Inflammatory macrophage (primary cell): ENCODE data around the gene IGFN1.
"Not testable (repeated sequence)": the region's sequence is repeated elsewhere in the genome, so short reads cannot be mapped to it uniquely, and the experiment has no call there.

Experiments used
- DNase-seq, 2 donors: peaks; one replicate each; pipeline ENCODE4 v3.0.0-alpha.2; 2020 to 2022

Gene IGFN1

GRCh38 chr1:201218409-201218808 is 27.8 kb downstream of the IGFN1 start:
- no peak for DNase-seq

DNA sequence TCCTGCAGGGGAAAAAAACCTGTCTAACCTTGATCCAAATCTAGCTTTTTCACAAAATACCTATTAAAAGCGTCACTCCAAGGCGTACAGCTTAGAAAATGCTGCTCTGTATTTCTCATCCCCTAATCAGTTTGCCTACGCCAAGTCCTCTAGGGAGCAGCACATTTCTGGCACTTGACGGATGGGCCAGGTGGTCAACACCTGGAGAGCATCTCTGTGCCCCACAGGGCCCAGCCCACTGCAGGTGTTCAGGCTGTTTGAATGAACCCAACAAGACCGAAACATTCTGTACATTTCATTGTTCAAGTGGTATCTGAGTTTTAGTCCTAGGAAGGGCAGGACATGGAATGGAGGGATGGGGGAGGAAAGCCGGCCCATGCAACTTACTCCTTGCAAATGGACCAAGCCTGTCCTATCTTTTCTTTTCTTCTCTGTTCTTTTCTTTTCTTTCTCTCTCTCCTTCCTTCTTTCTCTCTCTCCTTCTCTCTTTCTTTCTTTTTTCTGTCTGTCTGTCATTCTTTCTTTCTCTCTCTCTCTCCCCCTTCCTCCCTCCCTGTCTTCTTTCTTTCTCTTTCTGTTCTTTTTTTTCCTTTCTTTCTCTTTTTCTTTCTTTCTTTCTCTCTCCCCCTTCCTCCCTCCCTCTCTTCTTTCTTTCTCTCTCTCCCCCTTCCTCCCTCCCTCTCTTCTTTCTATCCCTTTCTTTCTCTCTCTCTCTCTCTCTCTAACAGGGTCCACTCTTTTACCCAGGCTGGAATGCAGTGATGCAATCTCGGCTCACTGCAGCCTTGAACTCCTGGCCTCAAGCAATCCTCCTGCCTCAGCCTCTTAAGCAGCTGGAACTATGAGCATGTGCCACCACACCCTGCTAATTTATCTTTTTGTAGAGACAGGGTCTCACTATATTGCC is 29.1 kb downstream of the IGFN1 start:
- DNase-seq, result no peak

DNA sequence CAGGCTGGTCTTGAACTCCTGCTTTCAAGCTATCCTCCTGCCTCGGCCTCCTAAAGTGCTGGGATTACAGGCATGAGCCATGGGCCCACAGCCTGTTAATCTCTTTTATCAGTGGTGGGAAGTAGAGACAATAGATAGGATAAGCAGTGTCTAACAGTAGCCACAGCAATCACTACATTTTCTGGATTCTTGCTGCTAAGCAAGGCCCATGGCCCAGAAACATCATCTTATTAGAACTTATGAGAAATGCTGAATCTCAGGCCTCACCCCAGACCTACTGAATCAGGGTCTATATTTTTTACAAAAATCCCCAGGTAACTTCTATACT is 29.7 kb downstream of the IGFN1 start:
- no peak for DNase-seq

DNA sequence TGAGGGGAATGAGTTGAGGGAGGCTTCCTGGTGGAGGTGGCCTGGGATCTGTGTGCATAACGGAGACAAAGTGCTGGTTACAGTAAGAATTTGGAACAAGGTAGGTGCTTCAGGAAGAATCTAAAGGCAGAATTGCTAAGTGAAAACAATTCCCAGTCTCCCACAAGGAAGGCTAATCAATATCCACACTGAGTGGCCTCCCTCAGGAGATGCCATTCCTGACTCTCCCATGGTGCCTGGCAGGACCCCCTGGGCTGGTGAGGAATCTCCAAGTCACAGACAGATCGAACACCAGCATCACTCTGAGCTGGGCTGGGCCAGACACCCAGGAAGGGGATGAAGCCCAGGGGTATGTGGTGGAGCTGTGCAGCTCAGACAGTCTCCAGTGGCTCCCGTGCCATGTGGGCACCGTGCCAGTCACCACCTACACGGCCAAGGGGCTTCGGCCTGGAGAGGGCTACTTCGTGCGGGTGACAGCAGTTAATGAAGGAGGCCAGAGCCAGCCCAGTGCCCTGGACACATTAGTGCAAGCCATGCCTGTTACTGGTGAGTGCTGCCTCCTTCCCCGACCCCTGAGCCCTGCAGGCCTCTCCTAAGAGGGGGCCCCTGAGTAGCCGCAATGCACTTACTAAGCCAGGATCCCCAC is 30.7 kb downstream of the IGFN1 start:
- DNase-seq, result no peak

GRCh38 chr1:201222125-201222524 is 31.5 kb downstream of the IGFN1 start:
- no peak for DNase-seq

DNA sequence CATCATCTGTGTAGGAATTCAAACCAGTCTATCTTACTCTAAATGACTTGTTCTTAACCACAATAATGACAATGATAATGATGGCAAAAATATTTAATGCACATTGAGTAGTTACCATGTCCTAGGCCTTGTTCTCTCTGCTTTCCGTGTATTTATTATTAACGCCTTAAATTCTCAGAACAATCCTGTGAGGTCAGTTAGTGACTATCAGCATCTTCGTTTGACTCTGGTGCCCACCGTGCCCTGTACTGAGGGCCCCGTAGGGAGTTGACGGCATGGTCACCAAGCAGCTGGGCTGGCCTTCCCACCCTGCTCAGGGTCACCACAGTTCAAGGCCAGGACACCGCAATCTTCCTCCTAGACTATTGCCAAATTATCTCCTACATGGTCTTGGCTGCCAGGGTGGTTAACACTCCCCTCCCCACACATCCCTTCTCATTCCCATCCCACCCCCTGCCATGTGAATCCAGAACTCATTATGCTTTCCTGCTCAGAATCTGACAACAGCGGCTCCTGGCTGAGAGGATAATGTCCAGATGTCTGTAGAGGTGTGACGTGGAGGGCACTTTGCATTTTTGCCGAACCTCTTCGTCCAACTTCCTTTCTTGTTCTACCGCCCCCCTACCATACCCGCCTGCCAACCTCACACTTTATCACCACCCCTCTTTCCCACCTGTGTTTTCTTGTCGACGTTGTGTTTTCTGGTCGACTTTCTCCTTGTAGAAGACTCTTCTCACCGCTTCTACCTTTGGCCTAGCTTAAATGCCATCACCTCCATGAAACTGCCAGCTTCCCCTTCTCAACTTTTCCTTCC is 33.4 kb downstream of the IGFN1 start:
- DNase-seq, result no peak

DNA sequence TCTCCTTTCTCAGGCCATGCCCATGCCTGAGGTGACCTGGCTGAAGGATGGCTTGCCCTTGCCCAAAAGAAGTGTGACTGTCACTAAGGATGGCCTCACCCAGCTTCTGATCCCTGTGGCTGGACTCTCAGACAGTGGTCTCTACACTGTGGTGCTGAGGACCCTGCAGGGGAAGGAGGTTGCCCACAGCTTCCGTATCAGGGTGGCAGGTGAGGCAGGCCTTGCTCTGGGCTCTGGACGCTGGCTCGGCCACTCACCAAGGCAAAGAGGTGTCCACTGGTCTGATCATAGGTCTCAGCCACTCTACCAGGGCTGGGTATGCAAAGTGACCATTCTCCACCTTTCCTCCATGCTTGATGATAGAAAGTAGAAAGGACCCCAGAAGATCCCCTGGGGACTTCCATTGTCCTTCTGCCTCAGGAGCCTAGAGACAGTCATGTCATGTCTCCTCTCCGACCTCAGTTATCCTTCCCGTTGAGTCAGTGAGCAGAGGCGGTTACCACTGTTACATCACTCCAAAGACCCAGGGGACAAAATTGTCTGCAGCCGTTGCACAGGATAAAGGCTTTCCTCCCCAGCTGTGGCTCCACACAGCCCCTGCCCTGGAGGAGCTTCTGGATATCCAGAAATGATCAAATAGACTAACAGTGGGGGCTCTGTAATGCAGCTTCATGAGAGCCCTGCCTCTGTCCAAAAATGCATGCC is 34.2 kb downstream of the IGFN1 start:
- peak in 1 of 2 donors; percentile 4 for DNase-seq

DNA sequence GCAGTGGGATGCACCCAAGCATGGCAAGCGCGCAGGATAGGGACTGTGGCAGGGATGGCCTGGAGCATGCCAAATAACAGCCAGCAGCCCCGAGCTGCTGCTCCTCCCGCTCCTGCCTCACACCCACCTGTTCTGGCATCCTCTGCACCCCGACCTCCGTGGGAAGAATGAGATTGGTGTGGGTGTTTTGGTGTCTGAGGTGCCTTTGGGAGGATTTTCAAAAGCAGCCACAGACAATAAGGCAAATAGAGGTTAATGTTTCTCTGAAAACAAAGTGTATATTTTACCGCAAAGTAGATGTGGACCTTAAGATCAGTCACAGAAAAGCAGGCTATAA is 35.5 kb downstream of the IGFN1 start:
- no peak for DNase-seq

- DNase-seq, result no peak
These were observed 36.4 kb downstream of the IGFN1 start for GRCh38 chr1:201226859-201227488.

- no peak for DNase-seq
These were observed 37.7 kb downstream of the IGFN1 start for GRCh38 chr1:201228011-201228983.

DNA sequence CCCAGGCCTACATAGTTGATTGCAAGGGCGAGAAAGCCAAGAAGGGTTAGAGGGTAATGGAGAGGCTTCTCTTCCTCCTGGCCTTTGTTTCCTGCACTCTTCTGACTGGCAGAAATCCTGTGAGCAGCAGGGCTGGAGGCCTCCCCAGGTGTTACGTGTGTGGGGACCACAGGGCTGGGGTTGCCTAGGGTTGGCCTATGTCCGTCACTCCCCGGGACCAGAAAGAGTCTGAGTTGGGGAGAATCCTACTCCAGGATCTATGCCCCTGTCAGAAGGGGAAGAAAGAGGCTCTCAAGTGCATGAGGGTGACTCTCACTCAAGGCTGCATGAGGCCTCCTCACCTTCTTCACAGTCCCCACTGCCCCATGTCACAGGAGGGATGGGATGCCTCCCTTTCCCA is 38.5 kb downstream of the IGFN1 start:
- DNase-seq, result no peak

DNA sequence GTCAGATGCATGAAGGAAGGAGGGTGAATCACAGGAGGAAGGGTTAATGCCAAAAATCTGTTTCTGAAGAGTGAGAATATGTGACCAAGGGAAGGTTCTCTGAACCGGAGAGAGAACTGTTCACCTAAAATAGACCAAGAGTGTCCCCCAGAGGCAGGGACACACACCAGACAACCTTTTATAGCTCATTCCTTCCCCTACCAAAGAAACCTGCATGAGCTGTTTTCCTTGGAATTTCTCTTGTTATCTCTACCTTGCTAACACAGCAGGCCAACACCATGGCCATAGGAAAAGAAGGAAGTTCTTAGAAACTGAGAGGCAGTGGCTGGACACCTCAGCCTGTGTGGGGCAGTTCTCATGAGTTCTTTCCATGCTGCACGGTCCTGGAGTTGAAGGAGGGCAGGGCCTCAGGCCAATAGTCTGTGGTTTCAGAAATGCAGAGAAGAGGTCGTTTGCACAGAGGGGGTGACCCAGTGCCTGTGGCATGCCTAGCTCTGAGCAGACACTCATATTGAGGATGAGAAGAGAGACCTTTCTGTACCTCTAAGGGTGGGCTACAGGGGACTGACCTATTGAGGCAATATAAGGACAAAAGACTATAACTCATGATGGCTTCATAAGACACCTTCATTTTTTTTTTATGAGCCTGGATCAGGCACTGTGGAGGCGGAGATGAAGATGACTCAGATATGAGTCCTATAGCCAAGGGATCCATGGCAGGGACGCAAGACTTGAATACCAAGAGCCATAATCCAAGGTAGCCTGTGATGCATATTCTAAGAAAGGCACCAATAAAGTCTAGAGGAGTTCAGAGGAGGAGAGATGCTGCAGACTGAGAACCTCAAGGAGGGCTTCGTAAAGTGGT is 39.4 kb downstream of the IGFN1 start:
- no peak for DNase-seq

- DNase-seq, result no peak
These were observed 40.1 kb downstream of the IGFN1 start for GRCh38 chr1:201230676-201231075.

DNA sequence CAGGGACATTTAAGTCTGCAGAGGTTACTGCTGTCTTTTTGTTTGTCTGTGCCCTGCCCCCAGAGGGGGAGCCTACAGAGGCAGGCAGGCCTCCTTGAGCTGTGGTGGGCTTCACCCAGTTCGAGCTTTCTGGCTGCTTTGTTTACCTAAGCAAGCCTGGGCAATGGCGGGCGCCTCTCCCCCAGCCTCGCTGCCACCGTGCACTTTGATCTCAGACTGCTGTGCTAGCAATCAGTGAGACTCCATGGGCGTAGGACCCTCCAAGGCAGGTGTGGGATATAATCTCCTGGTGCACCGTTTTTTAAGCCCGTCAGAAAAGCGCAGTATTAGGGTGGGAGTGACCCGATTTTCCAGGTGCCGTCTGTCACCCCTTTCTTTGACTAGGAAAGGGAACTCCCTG is 49.0 kb downstream of the IGFN1 start:
- not testable (repeated sequence) for DNase-seq

- no peak for DNase-seq
These were observed 49.5 kb downstream of the IGFN1 start for GRCh38 chr1:201240171-201240570.

DNA sequence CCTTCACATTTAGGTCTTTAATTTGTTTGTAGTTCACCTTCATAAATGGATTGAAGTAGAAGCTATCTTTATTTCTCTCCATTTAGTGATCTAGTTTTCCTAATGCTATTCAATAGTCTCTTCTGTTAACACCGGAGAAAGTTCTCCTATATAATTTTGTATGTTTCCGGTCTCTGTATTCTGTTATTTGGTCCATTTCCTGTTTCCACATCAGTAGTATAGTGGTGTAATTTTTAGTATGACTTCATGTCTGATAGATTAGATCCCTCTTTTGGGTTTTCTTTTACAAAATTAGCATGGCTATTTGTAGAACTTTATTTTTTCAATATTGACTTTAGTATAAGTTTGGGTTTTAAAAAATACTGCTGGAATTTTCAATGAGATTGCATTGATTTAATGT is 51.1 kb downstream of the IGFN1 start:
- DNase-seq, result peak in 1 of 2 donors; percentile 59

GRCh38 chr1:201245082-201245481 is 54.5 kb downstream of the IGFN1 start:
- no peak for DNase-seq

DNA sequence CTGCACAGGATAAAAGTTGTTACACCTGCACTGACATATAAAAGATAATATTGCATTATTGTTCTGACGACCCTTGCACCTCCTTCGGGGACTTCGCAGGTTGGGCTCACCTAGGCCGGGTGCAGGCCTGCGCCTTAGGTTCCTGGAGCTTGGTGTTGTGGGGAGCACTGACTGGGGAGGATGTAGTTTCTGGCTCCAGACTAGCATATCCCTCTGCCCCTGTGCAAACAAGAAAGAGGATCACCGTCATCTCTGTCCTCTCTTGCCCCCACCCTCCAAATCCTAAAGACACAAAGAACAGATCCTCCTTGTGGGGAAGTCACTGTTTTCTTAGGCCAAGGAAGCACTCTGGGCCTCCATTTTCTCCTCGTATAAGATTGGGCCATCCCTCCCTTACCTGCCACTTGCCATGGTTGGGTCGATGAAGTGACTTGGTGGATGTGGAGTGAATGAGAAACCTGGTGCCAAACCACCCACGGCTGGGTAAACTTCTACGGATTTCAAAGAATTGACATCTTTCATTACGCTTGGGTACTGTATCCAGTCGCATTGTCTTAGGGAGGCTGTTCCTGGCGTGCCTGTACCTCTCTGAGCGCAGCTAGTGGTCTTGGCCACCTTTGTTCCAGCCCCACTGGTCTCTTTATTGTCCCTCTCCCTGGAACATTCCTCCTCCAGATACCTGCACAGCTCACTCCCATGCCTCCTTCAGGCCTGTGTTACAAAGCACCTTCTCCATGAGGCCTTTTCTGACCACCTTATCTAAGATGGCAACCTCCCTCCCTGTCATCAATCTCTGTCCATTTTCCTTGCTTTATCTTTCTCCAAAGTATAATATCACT is 58.3 kb downstream of the IGFN1 start:
- DNase-seq, result no peak

DNA sequence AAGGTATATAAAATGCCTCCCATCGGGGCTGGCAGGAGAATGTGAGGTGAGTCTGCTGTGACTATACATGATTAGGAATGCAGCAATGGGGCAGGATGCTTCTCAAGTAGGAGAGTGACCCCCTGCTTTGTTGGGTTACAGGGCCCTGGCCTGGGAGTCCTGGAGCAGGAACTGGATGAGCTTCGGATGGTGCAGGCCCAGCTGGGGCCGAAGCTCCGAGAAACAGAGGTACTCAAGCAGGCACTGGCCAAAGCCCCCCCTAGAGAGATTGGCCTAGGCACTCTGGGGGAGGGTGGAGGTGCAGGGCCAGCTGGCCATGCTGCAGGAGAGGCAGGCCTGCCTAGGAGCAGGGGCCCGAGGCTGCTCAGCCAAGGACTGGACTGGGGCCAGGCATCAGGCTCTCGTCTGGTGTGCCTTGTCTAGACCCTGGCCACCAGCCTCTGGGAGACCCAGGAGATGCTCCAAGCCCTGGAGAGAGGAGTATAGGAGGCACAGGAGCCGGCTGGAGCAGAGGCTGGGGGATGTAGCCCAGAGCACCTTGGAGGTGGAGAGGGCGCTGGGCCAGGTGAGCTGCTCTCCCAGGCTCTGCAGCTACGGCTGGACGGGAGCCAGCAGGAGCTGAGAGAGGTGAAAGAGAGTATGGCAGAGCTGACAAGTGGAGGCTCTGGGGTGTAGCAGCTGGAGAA is 59.8 kb downstream of the IGFN1 start:
- DNase-seq, result no peak
